Fibroblast of the aortic adventitia (primary cell): ENCODE data around the gene MVB12B. TPM values are rescaled to one million over a fixed set of nuclear protein-coding genes. Genes with fewer than 3 reads are reported as not detected.

Experiments used
- DNase-seq: peaks from one replicate; pipeline ENCODE4 v3.0.0-alpha.2; 2010; ENCODE audit warnings: low read depth
- H3K4me3 ChIP-seq: 2 replicates; pipeline ENCODE4 v1.5.1; 2011; ENCODE audit warnings: low read depth, mild to moderate bottlenecking, control low read depth, low read length, moderate library complexity
- CTCF ChIP-seq: IDR thresholded peaks from 2 replicates; pipeline ENCODE4 v1.5.1; 2011; ENCODE audit warnings: mild to moderate bottlenecking, low read length, control low read depth, inconsistent platforms; ENCODE audit not compliant: insufficient read depth
- total RNA-seq: library from RNA; depleted of rRNA; stranded (reverse); fragments of >200 nt; gene quantifications from 2 replicates; pipeline ENCODE4 v1.2.3, GENCODE V29; 2012; ENCODE audit warnings: low replicate concordance

Gene MVB12B
- total RNA-seq, 1 donor = 3.5 TPM

DNA sequence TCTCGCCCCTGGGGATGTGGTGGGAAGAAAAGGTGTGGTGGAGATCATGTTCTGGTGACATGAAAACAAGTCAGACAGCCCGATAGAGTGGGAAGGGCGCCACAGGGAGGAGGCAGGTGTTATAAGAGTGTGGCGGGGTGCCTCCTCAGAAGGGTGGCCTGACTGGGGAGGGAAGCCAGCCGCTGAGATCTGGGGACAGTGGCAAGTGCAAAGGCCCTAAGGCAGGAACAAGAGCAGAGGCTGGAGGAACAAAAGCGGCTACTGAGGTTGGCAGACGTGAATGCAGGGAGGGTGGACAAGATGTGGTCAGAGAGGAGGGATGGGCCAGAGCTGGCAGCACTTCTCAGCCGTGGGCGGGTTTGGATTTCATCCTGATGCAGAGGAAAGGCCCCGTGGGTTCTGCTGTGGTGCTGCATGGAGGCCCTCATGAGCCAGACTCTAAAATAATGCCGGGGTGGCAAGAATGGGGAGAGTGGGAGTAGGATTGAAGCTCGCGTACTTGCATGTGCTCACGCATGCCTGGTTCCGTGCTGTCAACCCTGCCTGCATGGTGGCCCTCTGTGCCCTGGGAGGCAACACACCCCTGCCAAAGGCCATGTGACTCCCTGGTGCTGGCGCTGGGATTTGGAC lies 89.2 kb downstream of the MVB12B start:
- no peak for TF ChIP-seq CTCF
- no peak overlapping the region for H3K4me3 ChIP-seq
- DNase-seq = no peak

DNA sequence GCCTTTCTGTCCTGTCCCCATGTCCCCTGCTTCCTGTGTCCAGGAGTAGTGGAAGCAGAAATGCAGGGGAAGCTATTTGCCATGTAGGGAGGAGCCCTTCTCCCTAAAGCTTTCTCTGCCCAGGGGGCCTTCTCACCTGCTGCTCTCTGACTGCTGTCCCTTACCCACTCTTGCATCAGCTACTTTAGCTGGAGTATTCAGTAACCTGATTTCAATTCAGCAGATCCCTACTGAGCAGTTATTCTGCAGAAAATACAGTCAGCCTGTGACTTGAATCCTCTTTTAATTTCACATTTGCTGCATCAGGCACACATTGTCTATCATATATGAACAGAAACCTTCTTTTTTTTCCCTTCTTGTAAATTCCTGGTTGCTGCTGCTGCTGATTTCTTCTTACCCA lies 90.4 kb downstream of the MVB12B start:
- H3K4me3 ChIP-seq = no peak overlapping the region
- DNase-seq = peak; percentile 5
- no peak for TF ChIP-seq CTCF

DNA sequence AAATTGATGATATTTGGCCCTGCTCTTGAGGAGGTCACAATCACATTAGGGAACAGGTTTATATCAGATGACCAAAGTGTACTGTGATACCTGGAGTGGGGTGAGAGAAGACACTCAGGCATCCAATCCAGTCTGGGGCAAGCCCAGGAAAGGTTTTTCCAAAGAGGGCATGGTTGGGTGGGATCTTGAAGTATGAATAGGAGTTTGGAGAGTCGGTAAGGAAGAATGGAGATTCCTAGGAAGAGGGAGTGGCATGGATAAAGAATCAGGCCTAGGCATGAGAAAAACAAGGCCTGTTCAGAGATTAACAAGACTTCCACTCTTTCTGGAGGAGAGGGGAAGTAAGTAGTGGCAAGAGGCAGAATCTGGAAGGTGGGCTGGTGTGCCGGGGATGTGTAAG lies 91.1 kb downstream of the MVB12B start:
- H3K4me3 ChIP-seq = no peak overlapping the region
- no peak for TF ChIP-seq CTCF
- no peak for DNase-seq

- no peak overlapping the region for H3K4me3 ChIP-seq
- DNase-seq = no peak
Measured at GRCh38 chr9:126418608-126419007, 92.0 kb downstream of the MVB12B start.

DNA sequence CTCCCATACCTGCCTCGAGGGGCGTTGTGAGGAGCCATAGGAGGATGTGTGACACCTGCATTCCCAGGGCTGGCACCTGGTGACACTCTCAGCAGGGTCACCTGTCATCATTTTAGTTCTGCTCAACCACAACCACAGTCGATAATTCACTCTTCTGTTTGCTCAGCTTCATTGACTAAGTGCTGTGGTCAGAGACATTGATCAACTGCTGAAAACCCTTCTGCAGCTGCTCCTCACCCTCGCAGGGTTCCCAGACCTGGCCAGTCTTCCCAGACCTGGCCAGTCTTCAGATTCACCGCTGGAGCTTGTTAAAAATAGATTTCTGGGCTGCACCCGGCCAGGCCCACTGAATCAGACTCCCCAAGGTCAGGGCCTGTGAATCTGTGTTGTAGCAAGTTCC lies 92.8 kb downstream of the MVB12B start:
- DNase-seq = no peak
- H3K4me3 ChIP-seq = no peak overlapping the region
- TF ChIP-seq CTCF = no peak

More at GRCh38 chr9:126418608-126419007, 92.0 kb downstream of the MVB12B start:
- TF ChIP-seq CTCF = no peak

GRCh38 chr9:126420135-126420534 lies 93.5 kb downstream of the MVB12B start:
- H3K4me3 ChIP-seq = no peak overlapping the region
- DNase-seq = no peak
- no peak for TF ChIP-seq CTCF
